GM23338 (cell line): ENCODE measurements around the gene SFXN1. TPM values are rescaled to one million over a fixed set of nuclear protein-coding genes. Genes with fewer than 3 reads are reported as not detected.

Experiments used
- ATAC-seq: fragments of 200-7000 bp; cut with Tn5 transposase; 3 replicates; pipeline ENCODE4 v1.9.1; 2020
- DNase-seq: peaks from one replicate; pipeline ENCODE4 v3.0.0-alpha.2; 2015; ENCODE audit warnings: low spot score
- H2AFZ ChIP-seq: fragments of 200-600 bp; sonication (generic); 2 replicates; pipeline ENCODE4 v1.8.0; 2016; ENCODE audit warnings: antibody characterized with exemption, mild to moderate bottlenecking, moderate library complexity
- H3F3A ChIP-seq: fragments of 200-600 bp; sonication (generic); replicated peaks from 2 replicates; pipeline ENCODE4 v1.8.0; 2017; ENCODE audit warnings: antibody characterized with exemption, mixed run types, low read depth
- H3K27ac ChIP-seq: fragments of 200-600 bp; sonication (generic); 2 replicates; pipeline ENCODE4 v1.6.1; 2016; ENCODE audit warnings: low read depth
- H3K27me3 ChIP-seq: fragments of 200-600 bp; sonication (generic); 2 replicates; pipeline ENCODE4 v1.8.0; 2016; ENCODE audit warnings: mild to moderate bottlenecking, mixed run types, moderate library complexity; ENCODE audit not compliant: insufficient read depth
- H3K36me3 ChIP-seq: fragments of 200-600 bp; sonication (generic); 2 replicates; pipeline ENCODE4 v1.8.0; 2016; ENCODE audit warnings: mild to moderate bottlenecking; ENCODE audit not compliant: insufficient read depth
- H3K4me1 ChIP-seq: fragments of 200-600 bp; sonication (generic); 2 replicates; pipeline ENCODE4 v1.8.0; 2016; ENCODE audit warnings: mild to moderate bottlenecking, moderate library complexity; ENCODE audit not compliant: insufficient read depth
- H3K4me2 ChIP-seq: fragments of 200-600 bp; sonication (generic); 2 replicates; pipeline ENCODE4 v1.7.1; 2017; ENCODE audit warnings: mixed run types
- H3K4me3 ChIP-seq: fragments of 200-600 bp; sonication (generic); 2 replicates; pipeline ENCODE4 v1.6.1; 2016; ENCODE audit warnings: mixed run types
- H3K79me2 ChIP-seq: fragments of 200-600 bp; sonication (generic); replicated peaks from 2 replicates; pipeline ENCODE4 v1.8.0; 2017; ENCODE audit warnings: mild to moderate bottlenecking; ENCODE audit not compliant: insufficient read depth
- H3K9me2 ChIP-seq: fragments of 200-600 bp; sonication (generic); 2 replicates; pipeline ENCODE4 v1.8.0; 2017; ENCODE audit not compliant: insufficient read depth
- H4K20me1 ChIP-seq: fragments of 200-600 bp; sonication (generic); replicated peaks from 2 replicates; pipeline ENCODE4 v1.8.0; 2017; ENCODE audit warnings: mild to moderate bottlenecking; ENCODE audit not compliant: insufficient read depth
- H3K27ac Mint-ChIP-seq: 2 replicates; pipeline ENCODE4 v1.8.0; 2020; ENCODE audit warnings: inconsistent platforms, mild to moderate bottlenecking, moderate library complexity, mixed read lengths
- H3K27me3 Mint-ChIP-seq: 3 replicates; pipeline ENCODE4 v1.8.0; 2022; ENCODE audit warnings: low read depth, mild to moderate bottlenecking, moderate library complexity, mixed read lengths, inconsistent platforms; ENCODE audit not compliant: insufficient read depth, poor library complexity
- H3K36me3 Mint-ChIP-seq: 3 replicates; pipeline ENCODE4 v1.8.0; 2021; ENCODE audit warnings: low read depth, mild to moderate bottlenecking, inconsistent platforms, moderate library complexity, mixed read lengths
- H3K4me1 Mint-ChIP-seq: 3 replicates; pipeline ENCODE4 v1.8.0; 2020; ENCODE audit warnings: mild to moderate bottlenecking, inconsistent platforms, mixed read lengths
- H3K4me3 Mint-ChIP-seq: 3 replicates; pipeline ENCODE4 v1.8.0; 2021; ENCODE audit warnings: moderate library complexity, mild to moderate bottlenecking, inconsistent platforms, mixed read lengths
- H3K9me3 Mint-ChIP-seq: 3 replicates; pipeline ENCODE4 v1.8.0; 2020; ENCODE audit warnings: moderate library complexity, mild to moderate bottlenecking, inconsistent platforms, mixed read lengths
- EZH2phosphoT487 ChIP-seq: fragments of 200-600 bp; sonication (generic); IDR thresholded peaks from one replicate; pipeline ENCODE4 v1.8.1; 2018; ENCODE audit warnings: antibody characterized with exemption; ENCODE audit not compliant: unreplicated experiment
- JUNB ChIP-seq: IDR thresholded peaks from one replicate; pipeline ENCODE4 v1.6.1; 2016; ENCODE audit warnings: antibody characterized with exemption; ENCODE audit not compliant: unreplicated experiment
- ZNF114 ChIP-seq: fragments of 250-450 bp; sonication (Bioruptor Pico); IDR thresholded peaks from 2 replicates; pipeline ENCODE4 v1.5.0; 2020; ENCODE audit warnings: mild to moderate bottlenecking, moderate library complexity
- polyA plus RNA-seq: library from polyadenylated mRNA; unstranded; fragments of >200 nt; fragmentation: Nextera tagmentation; extraction: Ambion mirVana; gene quantifications from 2 replicates; pipeline ENCODE4 v1.2.1, GENCODE V29; 2016
- total RNA-seq: library from RNA; depleted of rRNA; stranded (reverse); fragments of >200 nt; shearing (Covaris generic); gene quantifications from 2 replicates; pipeline ENCODE4 v1.2.3, GENCODE V29; 2014
- TF ChIP-seq, protein P1 (sequence below), 2 experiments: fragments of 200-600 bp in 1 of 2; sonication (generic) in 1 of 2; conservative IDR thresholded peaks; 2 replicates each; pipeline versions ENCODE4 v1.5.1 to v1.6.1; 2016 to 2017; ENCODE audit warnings: antibody characterized with exemption in 2 of 2, low read depth in 2 of 2, mild to moderate bottlenecking in 2 of 2, moderate library complexity in 1 of 2

Gene SFXN1
- total and polyA plus RNA-seq, 2 experiments from 2014 or later, result 44.0 to 97.7 TPM

DNA sequence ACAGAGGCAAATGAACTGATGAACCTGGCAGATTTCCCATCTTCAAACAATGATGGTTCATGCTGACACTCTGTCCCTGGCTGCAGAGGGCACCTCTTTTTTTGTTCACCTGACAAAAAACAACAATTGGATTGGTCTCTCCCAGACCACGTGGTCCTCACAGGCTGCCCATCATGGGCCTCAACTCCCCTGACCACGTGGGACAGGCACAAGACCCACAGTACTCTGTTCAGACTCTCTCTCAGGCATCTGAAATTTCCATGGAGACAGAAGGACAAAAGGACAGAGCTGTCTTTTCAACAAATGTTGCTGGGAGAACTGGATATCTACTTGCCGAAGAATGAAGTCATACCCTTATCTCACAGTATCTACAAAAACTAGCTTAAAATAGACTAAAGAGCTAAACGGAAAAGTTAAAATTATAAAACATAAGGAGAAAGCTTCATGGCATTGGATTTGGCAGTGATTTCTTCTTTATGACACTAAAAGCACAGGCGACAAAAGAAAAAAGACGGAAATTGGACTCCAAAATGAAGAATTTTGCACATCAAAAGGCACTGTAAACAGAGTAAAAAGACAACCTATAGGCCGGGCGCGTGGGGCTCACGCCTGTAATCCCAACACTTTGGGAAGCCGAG is 22.1 kb upstream of the SFXN1 start (continued):
- TF ChIP-seq, protein P1, sequence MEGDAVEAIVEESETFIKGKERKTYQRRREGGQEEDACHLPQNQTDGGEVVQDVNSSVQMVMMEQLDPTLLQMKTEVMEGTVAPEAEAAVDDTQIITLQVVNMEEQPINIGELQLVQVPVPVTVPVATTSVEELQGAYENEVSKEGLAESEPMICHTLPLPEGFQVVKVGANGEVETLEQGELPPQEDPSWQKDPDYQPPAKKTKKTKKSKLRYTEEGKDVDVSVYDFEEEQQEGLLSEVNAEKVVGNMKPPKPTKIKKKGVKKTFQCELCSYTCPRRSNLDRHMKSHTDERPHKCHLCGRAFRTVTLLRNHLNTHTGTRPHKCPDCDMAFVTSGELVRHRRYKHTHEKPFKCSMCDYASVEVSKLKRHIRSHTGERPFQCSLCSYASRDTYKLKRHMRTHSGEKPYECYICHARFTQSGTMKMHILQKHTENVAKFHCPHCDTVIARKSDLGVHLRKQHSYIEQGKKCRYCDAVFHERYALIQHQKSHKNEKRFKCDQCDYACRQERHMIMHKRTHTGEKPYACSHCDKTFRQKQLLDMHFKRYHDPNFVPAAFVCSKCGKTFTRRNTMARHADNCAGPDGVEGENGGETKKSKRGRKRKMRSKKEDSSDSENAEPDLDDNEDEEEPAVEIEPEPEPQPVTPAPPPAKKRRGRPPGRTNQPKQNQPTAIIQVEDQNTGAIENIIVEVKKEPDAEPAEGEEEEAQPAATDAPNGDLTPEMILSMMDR (conservative IDR thresholded peaks at IDR 0.05; ENCODE audit: low read depth in 2 of 2), result no peak

DNA sequence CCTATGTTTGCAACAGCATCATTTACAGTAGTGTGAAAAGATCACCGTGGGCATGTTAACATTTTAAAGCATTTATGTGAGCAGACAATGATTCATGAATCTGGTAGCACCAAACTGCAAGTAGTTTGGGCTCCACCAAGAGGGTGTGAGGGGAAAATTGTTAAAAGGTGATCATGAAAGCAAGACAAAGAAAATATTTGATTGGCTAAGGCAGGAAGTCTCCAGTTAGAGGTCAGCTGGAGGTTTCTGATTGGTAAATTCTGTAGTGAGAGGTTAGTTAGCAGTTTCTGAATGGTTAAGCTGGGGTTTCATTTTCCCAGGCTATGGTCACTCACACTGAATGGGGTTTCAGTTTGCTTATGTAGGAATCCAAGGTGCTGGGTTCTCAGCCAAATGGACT is 20.9 kb upstream of the SFXN1 start:
- H3K4me1 Mint-ChIP-seq, result no peaks in the 10 kb centered on the region
- Histone ChIP-seq H3K27ac (no peak overlapping the region), H3K4me3 (no peak overlapping the region), H3F3A (no peaks in the 10 kb centered on the region), H3K36me3 (no peaks in the 10 kb centered on the region), H3K4me2 (no peak overlapping the region), H3K9me2 (no peaks in the 10 kb centered on the region), H4K20me1 (no peaks in the 10 kb centered on the region), H3K79me2 (no peaks in the 10 kb centered on the region), H3K27me3 (no peaks in the 10 kb centered on the region), H2AFZ (no peak overlapping the region), H3K4me1 (no peaks in the 10 kb centered on the region)
- H3K36me3 Mint-ChIP-seq, result no peaks in the 10 kb centered on the region
- no peak for ATAC-seq
- no peak for TF ChIP-seq JUNB
- TF ChIP-seq, protein P1 (conservative IDR thresholded peaks at IDR 0.05; ENCODE audit: low read depth in 2 of 2), result peak in 1 of 2 experiments; percentile 46; a peak in 2 of 4 replicates
- 0 out of 3 replicates have a peak, but pooled peaks cover 2% of the 10 kb centered on the region for H3K9me3 Mint-ChIP-seq
- no peak overlapping the region for H3K4me3 Mint-ChIP-seq
- DNase-seq, result peak; percentile 48
- H3K27me3 Mint-ChIP-seq, result peaks cover 4% of the 10 kb centered on the region
- H3K27ac Mint-ChIP-seq, result no peak overlapping the region

DNA sequence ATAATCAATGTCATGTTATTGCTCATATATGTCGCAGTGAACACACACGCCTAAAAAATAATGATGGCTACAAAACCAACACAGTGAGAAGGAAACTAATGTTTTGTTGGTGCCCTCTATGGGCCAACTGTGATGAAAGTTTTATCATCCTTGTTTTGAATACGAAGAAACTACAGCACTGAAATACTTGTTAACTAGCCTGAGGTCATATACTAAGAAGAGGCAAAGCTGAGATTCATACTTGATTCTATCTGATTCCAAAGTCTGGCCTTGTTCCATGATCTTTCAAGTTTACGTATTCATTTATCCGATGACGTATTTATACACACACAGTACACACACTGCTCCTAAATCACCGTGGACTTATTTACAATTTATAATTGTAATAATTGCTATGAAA is 18.2 kb upstream of the SFXN1 start:
- H3K27ac Mint-ChIP-seq, result no peak overlapping the region
- H3K27me3 ChIP-seq, result no peaks in the 10 kb centered on the region
- H3K79me2 ChIP-seq, result no peaks in the 10 kb centered on the region
- H3K27ac ChIP-seq, result no peak overlapping the region
- peaks cover 3% of the 10 kb centered on the region for H3K27me3 Mint-ChIP-seq
- ATAC-seq (no peak), DNase-seq (peak; percentile 65)
- no peaks in the 10 kb centered on the region for H4K20me1 ChIP-seq
- no peaks in the 10 kb centered on the region for H3K9me2 ChIP-seq
- no peaks in the 10 kb centered on the region for H3K4me1 ChIP-seq
- H3K36me3 ChIP-seq, result no peaks in the 10 kb centered on the region
- H3K36me3 Mint-ChIP-seq, result no peaks in the 10 kb centered on the region
- no peak overlapping the region for H3K4me2 ChIP-seq
- no peaks in the 10 kb centered on the region for H3F3A ChIP-seq
- peaks cover 5% of the 10 kb centered on the region for H3K4me1 Mint-ChIP-seq
- H3K4me3 Mint-ChIP-seq, result no peak overlapping the region
- H3K9me3 Mint-ChIP-seq, result 0 out of 3 replicates have a peak, but pooled peaks cover 2% of the 10 kb centered on the region
- no peak overlapping the region for H2AFZ ChIP-seq
- no peak overlapping the region for H3K4me3 ChIP-seq
- TF ChIP-seq, protein P1 (conservative IDR thresholded peaks at IDR 0.05; ENCODE audit: low read depth in 2 of 2), result peak; percentile 65 to 68
- no peak for TF ChIP-seq ZNF114 (CRISPR knock-in tag)
- TF ChIP-seq EZH2phosphoT487, result no peak
